Sigmoid colon (tissue), 4 donors: Measurements from ENCODE around the gene CCDC191.

Experiments
- CTCF ChIP-seq, 4 experiments: fragments of 450-650 bp in 3 of 4; fragments of 200-600 bp in 1 of 4; IDR thresholded peaks; one replicate each; pipeline ENCODE4 v1.5.1; 2016 to 2019; ENCODE audit warnings: antibody characterized with exemption in 4 of 4, mild to moderate bottlenecking in 3 of 4, moderate library complexity in 2 of 4
- EP300 ChIP-seq, 4 donors: sonication (generic); formaldehyde crosslinking; IDR thresholded peaks; one replicate each; pipeline ENCODE4 v1.6.1; 2017; ENCODE audit warnings: antibody characterized with exemption in 4 of 4
- POLR2A ChIP-seq, 2 donors: fragments of 450-650 bp; IDR thresholded peaks; one replicate each; pipeline ENCODE4 v1.6.1; 2016; ENCODE audit warnings: antibody characterized with exemption in 2 of 2, mild to moderate bottlenecking in 2 of 2, moderate library complexity in 2 of 2

- TF ChIP-seq CTCF (IDR thresholded peaks at IDR 0.05) (no peak), EP300 (IDR thresholded peaks at IDR 0.05) (no peak), POLR2A (IDR thresholded peaks at IDR 0.05) (no peak)
Observed at GRCh38 chr3:114104414-114104813, 48.1 kb upstream of the CCDC191 start.
